Ishikawa (cell line): ENCODE measurements around the gene USP11.

Source experiments
- CEBPB ChIP-seq: IDR thresholded peaks from 2 replicates; pipeline ENCODE4 v1.6.1; 2012
- EP300 ChIP-seq: IDR thresholded peaks from 2 replicates; pipeline ENCODE4 v1.6.1; 2012; ENCODE audit warnings: borderline replicate concordance
- RAD21 ChIP-seq: IDR thresholded peaks from 2 replicates; pipeline ENCODE4 v1.6.1; 2012; ENCODE audit warnings: low read depth
- TAF1 ChIP-seq: IDR thresholded peaks from 2 replicates; pipeline ENCODE4 v1.6.1; 2012; ENCODE audit warnings: low read depth, mild to moderate bottlenecking
- TEAD4 ChIP-seq: IDR thresholded peaks from 2 replicates; pipeline ENCODE4 v1.6.1; 2012
- TF ChIP-seq, protein P1 (sequence below): IDR thresholded peaks from 2 replicates; pipeline ENCODE4 v1.6.1; 2012

DNA sequence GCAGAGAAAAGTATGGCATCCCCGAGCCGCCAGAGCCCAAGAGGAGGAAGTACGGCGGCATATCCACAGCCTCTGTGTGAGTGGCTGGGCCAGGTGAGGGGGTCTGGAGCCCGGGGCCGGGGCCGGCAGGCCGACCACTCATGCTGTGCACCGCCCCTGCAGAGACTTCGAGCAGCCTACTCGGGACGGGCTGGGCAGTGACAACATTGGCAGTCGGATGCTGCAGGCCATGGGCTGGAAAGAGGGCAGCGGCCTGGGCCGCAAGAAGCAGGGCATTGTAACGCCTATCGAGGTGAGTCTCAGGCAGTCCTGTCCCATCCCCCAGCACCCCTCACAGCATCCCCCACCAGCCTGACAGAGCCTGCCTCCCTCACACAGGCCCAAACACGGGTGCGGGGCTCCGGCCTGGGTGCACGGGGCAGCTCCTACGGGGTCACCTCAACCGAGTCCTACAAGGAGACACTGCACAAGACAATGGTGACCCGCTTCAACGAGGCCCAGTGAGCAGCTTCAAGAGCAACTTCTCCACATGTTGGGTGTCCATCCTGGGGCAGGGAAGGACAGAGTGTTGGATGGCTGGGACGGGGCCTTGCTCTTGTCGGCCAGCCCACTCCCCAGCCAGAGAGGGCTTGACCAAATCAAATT, 46.6 kb upstream of the USP11 start:
- TF ChIP-seq CEBPB: no peak
- TF ChIP-seq RAD21: no peak
- TF ChIP-seq TAF1: no peak
- TF ChIP-seq TEAD4: no peak
- no peak for TF ChIP-seq EP300
- TF ChIP-seq, protein P1, sequence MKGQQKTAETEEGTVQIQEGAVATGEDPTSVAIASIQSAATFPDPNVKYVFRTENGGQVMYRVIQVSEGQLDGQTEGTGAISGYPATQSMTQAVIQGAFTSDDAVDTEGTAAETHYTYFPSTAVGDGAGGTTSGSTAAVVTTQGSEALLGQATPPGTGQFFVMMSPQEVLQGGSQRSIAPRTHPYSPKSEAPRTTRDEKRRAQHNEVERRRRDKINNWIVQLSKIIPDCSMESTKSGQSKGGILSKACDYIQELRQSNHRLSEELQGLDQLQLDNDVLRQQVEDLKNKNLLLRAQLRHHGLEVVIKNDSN: no peak
